ENCODE data around the gene PFDN1.

The PFDN1 gene

GRCh38 chr5:140295414-140295813 lies 7.5 kb downstream of the PFDN1 start:
- DNase-seq: peak; percentile 25

GRCh38 chr5:140294753-140295152 lies 8.1 kb downstream of the PFDN1 start:
- DNase-seq: no peak

GRCh38 chr5:140293849-140294100 lies 9.1 kb downstream of the PFDN1 start:
- DNase-seq: no peak

GRCh38 chr5:140293091-140293848 lies 9.6 kb downstream of the PFDN1 start:
- no peak for DNase-seq

GRCh38 chr5:140292212-140293036 lies 10.5 kb downstream of the PFDN1 start:
- no peak for DNase-seq

DNA sequence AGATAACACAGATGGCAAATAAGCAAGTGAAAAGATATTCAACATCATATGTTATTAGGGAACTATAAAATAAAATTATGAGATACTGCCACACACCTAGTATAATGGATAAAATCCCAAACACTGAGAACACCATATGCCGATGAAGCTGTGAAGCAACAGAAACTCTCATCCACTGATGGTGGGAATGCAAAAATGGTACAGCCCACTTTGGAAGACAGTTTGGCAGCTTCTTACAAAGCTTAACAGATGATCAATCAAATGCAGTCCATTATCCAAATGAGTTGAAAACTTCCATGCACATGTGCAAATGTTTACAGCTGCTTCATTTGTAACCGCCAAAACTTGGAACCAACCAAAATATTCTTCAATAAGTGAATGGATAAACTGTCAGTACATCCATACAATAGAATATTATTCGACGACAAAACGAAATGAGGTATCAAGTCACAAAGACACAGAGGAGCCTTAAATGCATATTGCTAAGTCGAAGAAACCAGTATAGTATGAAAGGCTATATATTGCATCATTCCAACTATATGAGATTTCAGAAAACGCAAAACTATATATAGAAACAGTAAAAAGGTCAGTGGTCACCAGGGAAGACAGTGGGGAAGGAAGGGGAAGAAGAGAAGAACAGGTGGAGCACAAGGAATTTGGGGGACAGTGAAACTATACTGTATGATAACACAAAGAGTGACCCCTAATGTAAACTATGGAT lies 14.9 kb downstream of the PFDN1 start:
- no peak for DNase-seq

DNA sequence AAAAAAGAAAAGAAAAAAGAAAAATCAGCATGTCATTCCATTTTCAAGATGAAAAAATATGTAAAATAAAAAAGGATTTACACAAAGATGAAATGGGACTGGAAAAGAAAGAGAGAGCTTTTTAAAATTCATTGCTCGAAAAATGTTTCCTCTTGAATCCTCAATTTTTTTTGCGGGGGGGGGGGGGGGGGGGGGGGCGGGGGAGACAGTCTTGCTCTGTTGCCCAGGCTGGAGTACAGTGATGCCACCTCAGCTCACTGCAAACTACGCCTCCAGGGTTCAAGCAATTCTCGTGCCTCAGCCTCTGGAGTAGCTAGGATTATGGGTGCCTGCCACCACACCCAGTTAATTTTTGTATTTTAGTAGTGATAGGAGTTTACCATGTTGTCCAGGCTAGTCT lies 16.5 kb downstream of the PFDN1 start:
- no peak for DNase-seq

GRCh38 chr5:140284013-140284412 lies 18.9 kb downstream of the PFDN1 start:
- DNase-seq: no peak

GRCh38 chr5:140282266-140282665 lies 20.6 kb downstream of the PFDN1 start:
- no peak for DNase-seq

DNA sequence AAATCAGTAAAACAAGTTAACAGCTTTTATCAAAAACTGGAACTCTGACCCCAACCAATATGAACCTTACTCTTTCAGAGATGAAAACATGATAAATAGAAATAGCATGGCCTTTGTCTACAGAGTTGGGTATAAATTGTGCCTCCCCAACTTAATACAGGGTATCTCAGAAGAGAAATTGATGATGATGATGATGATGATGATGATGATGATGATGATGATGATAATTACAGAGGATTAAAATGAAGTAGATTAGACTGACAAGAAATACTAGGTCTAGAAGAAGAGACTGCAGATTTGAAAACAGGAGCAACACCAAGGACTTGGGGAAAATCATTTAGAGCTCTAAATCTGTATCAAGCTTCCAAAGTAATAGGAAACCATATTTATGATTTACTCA lies 27.1 kb downstream of the PFDN1 start:
- no peak for DNase-seq

GRCh38 chr5:140273401-140273877 lies 29.5 kb downstream of the PFDN1 start:
- no peak for DNase-seq

- no peak for DNase-seq
These were observed 32.9 kb downstream of the PFDN1 start for GRCh38 chr5:140270008-140270407.

- no peak for DNase-seq
These were observed 35.3 kb downstream of the PFDN1 start for GRCh38 chr5:140267559-140268018.

GRCh38 chr5:140267201-140267540 lies 35.7 kb downstream of the PFDN1 start:
- no peak for DNase-seq

- DNase-seq: no peak
These were observed 36.3 kb downstream of the PFDN1 start for GRCh38 chr5:140266471-140267200.

- DNase-seq: no peak
These were observed 37.1 kb downstream of the PFDN1 start for GRCh38 chr5:140265845-140266244.

DNA sequence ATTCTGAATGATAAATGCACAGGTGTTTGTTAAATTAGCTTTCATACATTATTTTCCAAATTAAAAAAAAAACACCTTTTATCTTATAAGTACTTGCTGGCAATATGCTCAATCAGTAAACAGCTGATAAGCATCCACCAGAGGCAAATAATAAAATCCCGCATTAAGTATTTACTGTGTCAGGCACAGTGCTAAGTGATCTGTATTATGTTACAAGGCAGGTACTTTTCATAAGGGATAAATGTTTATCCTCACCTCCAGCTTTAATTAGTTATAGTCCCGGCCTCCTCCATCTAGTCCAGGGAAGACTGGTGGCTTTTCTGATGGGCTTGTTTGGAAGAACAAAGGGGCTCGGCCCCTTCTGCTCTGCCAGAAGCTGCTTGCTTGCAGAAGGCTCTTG lies 40.1 kb downstream of the PFDN1 start:
- DNase-seq: no peak

DNA sequence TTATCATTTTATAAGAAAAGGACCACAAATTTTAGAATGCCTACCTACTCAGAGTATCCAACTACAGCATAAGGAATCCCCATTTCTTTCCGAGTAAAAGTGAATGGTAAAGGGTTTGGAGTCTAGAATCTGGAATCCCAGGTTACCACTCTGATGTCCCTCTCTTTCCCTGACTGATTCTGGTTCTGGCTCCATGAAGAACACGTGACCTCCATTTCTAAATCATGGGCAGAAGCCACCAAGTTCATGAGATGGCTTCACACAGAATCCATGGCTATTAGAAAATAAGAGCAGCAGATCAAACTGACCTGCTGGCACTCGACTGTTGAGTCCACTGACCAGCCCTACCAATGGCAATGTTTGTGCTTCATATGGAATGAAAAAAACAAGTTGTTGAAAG lies 40.7 kb downstream of the PFDN1 start:
- no peak for DNase-seq

DNA sequence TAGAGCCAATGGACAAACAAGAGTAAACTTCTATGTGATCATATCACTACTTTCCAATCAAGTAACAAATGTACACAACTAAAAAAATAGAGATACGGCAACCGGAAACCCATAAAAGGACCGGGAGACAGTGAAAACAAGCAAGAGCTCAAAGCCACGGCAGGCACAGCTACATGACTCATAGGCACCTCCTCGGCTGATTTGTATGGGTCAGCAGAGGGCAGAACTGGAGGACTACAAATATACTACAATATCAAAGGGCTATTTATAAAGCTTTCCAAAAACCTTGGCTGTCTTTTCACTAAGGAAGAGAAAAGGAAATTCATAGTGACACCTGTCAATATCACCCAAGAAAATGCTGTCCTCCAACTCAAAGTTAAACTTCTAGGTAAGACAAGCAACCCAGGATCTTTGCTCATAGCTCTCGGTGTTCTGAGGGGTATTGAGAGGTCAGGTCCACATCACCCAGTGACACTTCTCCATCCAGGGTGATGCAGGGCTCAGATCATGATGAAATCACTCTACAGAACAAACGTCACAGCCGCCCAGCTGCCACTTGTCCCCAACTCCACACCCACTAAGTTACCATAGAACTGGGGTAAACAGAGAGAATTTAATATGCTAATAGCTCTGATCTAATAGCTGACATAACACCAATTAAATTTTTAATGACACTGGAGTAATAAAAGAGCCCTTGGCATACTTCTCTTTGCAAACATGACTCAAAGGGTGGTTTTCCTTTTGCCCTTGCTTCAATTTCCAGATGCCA lies 41.3 kb downstream of the PFDN1 start:
- DNase-seq: no peak

DNA sequence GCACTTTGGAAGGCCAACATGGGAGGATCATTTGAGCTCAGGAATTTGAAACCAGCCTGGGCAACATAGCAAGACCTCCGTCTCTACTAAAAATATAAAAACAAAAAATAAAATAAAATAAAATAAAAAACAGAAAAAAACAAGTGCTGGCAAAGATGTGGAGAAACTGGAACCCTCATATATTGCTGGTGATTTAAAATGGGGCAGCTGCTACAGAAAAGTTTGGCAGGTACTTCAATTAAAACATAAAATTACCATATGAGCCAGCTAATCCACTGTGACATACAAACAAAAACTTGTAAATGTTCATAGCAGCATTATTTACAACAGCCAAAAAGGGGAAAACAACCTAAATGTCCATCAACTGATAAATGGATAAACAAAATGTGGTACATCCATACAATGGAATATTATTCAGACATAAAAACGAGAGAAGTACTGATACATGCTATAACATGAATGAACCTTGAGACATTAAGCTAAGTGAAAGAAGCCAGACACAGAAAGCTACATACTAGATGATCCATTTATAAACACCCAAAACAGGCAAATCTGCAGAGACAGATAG lies 42.7 kb downstream of the PFDN1 start:
- no peak for DNase-seq

GRCh38 chr5:140259500-140259899 lies 43.4 kb downstream of the PFDN1 start:
- no peak for DNase-seq

- DNase-seq: no peak
These were observed 44.0 kb downstream of the PFDN1 start for GRCh38 chr5:140258873-140259272.

Measured in activated CD4-positive, alpha-beta T cell treated with anti-CD3 and anti-CD28 coated beads for 48 hours (primary cell).